NCI-H2171 treated with DMSO at 0.1 percent for 48 hours (cell line): ENCODE measurements around the gene TBC1D9.
A peak's percentile ranks its signal among the peaks of the same experiment; 100 is the strongest.

Experiments used
- DNase-seq: peaks from one replicate; lab custom pipeline; 2025; lab: John Stamatoyannopoulos, UW

Gene TBC1D9

DNA sequence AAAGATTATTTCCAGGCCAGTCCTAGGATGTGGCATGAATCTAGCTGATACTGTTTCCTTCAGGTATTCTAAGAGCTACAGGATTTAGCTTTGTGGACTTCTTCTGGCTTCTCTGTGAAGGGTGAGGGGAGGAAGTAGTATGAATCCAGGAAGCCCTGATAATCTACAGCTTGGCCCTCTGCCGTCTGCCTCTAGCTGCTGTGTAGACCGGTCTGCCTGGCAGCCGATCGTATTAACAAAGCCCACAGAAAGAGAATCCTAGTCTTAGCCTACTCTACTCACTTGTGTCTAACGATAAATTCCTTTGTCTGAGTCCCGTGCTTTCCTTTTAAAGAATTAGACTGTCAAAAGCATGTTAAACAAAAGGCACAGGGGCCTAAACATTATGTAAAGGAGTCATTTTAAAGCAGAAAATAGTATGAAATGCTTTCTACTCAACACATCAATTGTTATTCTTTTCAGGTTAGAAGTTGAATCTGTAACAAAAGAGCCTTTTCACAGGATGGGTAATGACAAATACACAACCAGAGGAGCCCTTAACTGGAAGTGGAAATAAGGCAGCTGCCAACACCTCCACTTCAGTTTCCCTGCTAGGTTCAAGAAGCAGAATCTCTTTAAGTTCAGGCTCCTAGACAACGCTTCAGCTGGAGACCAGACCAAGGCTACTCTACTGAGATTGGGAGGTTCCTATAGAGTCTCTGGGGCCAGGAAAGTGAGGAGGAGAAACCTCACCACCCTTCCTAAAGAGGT, 138.5 kb downstream of the TBC1D9 start:
- DNase-seq, result no peak

DNA sequence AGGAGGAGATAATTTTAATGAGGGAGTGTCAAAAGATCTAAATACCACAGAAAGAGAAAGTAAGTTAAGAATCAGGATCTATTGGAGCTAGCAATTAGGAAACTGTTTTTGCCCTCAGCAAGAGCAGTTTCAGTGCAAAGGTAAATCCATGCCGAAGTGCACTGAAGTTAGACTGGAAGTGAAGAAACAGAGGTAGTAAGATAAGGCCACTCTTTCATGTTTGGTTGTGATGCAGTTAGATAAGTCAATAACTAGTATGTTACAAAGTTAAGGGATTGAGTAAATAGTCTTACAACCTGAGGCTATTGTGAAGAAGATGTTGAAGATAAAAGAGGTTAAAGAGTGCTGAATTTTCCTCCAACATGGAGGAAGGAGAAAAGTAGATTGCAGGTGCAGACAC, 140.7 kb downstream of the TBC1D9 start:
- DNase-seq, result no peak

- DNase-seq, result no peak
Observed at GRCh38 chr4:140612357-140612756, 143.8 kb downstream of the TBC1D9 start.

DNA sequence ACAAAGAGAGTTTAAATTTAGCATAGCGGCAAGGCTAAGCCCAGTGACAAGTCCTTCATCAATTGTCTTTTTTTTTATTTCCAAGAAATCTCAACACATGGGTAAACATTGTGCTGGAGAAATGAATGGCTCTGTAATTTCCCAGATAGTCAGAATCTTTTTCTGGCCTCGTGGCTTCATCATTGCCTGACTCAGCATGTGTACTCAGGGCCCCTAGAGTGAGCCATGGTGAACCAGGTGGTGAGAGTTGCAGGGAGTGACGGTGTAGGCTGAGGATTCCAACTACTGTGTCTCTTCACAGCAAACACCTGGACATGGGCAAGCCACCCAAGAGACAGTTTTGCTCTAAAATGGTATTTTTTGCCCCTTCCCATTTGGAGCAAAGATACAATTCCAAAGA, 144.3 kb downstream of the TBC1D9 start:
- no peak for DNase-seq

DNA sequence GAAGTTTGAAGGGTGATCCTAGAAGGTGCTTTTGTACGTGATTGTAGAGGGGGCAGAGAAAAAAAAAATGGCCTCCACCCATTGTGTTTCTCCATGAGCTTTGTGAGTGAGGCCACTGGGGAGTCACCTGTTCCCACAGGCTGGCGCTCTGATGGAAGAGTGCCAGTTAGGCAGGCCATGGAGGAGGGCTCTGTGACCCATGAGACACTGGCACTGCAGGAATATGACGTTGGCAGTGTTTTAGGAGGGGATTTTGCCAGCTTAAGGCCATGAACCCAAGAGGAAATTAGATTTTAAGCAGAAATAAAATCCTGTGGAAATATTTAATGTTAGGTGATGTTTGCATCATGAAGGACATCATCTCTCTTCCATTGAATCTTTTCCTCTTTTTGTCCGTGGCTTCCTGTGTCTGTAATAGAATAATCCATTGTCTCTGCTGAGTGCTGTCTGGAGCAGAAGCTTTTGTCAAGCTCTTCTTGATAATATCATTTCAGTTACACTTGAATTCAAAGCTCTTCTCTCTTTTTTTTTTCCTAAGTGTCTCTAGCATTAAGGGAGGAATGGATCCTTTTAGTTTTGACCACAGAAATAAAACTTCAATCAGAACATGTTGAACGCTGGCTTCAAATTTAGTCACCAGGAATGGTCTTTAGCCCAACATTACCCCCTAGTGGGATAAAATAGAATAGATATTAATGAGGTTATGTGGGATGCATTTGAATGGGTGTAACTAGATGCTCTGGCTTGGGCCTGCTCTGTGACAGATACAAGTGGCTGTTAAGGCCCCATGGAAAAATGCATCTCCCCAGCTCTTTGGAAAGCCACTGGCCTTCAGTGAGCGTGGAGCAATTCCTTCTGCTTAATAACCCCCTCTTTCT, 146.4 kb downstream of the TBC1D9 start:
- peak; percentile 65 for DNase-seq

DNA sequence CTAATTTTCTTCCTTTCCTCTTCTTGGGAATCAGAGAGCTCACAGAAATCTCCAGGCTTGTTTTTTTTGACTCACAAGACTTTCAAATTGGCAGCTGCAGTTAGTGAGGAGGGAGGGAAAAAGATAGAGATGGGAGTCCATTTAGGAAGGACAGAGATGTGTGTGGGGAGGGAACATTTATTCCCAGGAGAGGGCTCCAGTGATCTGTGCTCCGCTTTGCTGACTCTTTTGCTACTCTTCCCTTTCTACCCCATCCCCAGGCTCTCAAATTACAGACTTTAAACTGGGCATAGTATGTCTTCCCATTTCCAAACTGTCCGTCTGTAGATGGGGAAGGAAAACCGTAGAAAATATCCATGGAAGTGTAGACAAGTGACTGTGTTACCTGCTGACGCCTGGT, 148.3 kb downstream of the TBC1D9 start:
- DNase-seq, result no peak

GRCh38 chr4:140604544-140604943, 151.6 kb downstream of the TBC1D9 start:
- DNase-seq, result no peak

GRCh38 chr4:140603286-140603685, 152.9 kb downstream of the TBC1D9 start:
- no peak for DNase-seq

DNA sequence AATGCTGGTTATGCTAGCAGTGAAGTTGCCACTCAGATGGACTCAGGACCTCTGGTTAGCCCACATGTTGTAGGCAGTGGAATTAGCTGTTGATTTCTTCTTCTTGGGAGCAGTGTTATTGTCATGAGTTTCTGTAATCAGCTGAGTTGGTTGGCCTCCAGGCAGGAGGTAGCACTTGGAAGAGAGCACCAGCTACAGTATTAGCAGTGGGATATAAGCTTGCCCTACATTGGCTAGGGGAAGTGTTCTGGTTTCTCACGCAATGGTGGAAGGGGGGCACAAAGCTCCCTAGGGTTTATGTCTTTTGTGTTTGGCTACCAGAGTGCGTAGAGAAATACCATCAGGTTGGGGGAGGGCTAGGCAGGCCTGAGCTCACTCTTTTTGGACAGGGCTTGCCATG, 153.5 kb downstream of the TBC1D9 start:
- DNase-seq, result no peak

DNA sequence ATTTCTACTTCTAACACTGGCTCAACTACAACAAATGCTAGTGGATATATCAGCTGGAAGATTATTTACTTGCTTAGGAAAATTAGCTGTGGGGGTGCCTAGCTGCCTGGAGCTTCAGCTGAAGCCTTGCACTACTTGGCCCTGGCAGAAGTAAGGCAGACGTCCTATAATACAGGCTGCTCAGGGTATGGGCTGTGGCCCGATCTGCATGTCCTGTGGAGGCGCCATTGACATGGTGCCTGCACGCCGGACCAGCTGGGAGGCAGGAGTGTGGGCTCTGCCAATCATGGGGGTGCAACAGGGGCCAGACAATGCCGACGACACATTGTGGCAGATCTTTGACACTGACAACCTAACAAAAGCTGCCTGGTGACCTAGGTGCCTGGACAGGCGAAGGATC, 155.8 kb downstream of the TBC1D9 start:
- DNase-seq, result no peak

- DNase-seq, result peak; percentile 36
Observed at GRCh38 chr4:140595065-140595464, 161.1 kb downstream of the TBC1D9 start.

DNA sequence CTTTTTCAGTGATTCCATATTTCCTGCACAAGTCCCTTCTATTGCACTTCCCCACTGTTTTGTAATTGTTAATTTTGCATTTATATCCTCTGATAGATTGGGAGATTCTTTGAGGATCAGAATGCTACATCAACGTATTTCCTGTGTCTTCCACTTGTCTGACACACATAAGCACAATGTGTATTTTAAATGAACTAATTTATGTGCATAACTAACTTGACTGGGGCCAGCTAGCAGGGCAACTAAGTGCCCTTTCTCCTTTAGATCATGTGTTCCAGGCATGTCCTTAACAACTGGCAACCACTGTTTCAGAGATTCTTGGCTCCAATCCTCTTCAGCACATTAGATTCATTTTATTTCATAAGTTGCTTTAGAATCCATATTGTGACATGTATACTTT, 171.7 kb downstream of the TBC1D9 start:
- DNase-seq, result no peak

GRCh38 chr4:140581078-140581477, 175.1 kb downstream of the TBC1D9 start:
- no peak for DNase-seq

- no peak for DNase-seq
Observed at GRCh38 chr4:140579278-140579677, 176.9 kb downstream of the TBC1D9 start.

DNA sequence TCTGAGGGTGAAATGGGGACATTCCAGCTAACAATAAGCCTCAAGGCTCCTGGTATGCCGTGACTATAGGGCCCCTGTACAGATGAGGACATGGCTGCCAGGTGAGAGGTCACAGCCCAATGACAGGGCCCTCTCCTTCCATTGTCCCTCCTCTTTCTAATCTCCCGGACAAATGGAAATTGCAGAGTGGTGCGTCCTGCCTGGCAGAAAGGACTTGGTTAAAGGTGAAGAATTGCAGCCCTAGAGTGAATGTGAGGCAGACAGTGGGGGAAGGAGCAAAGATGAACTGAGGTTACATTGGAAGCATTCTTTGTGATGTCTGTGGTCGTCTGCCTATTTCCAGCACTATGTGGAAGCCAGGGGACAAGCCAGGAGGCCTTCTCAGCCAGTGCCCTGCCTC, 180.7 kb downstream of the TBC1D9 start:
- DNase-seq, result no peak

GRCh38 chr4:140571620-140572019, 184.6 kb downstream of the TBC1D9 start:
- DNase-seq, result no peak
